ENCODE results near the gene MYL9. TPM values are rescaled to one million over a fixed set of nuclear protein-coding genes. Genes with fewer than 3 reads are reported as not detected.

The MYL9 gene
- total RNA-seq, 1 experiment from 2014 or later: 49.3 TPM

GRCh38 chr20:36582821-36583220 is 41.5 kb downstream of the MYL9 start:
- no peak for DNase-seq (ENCODE audit: low read depth, low spot score)
- peaks cover 2 to 11% of the 10 kb centered on the region in 2 experiments; a peak in 3 of 4 replicates for H3K4me1 ChIP-seq (ENCODE audit: control insufficient read depth in 1 of 2, insufficient read depth in 2 of 2, low read length in 2 of 2)
- H3K4me2 ChIP-seq (ENCODE audit: low read length): no peak overlapping the region
- ChIA-PET RAD21 (ENCODE audit: low non-redundant PET in 1 of 2, low total read pairs in 2 of 2, uncharacterized antibody in 2 of 2, unreplicated experiment in 2 of 2) (no interaction called here), POLR2A (no interaction called here), CTCF (interaction anchor here (1.5 kb wide), 1 partner anchor 9 kb away, joined by 3 read pairs; no protein-coding TSS in a partner anchor)
- no peak overlapping the region for H2AFZ ChIP-seq (ENCODE audit: low read depth, low read length, poor library complexity, severe bottlenecking)
- H3K9me2 ChIP-seq (ENCODE audit: insufficient read depth): no peaks in the 10 kb centered on the region
- no peaks in the 10 kb centered on the region for H3K79me2 ChIP-seq (ENCODE audit: insufficient read depth, low read length)
- BruUV-seq (replicated peaks): no TSS peak
- H3K27me3 ChIP-seq (ENCODE audit: insufficient read depth, low read length): no peaks in the 10 kb centered on the region
- H4K20me1 ChIP-seq (ENCODE audit: insufficient read depth): no peaks in the 10 kb centered on the region
- H3K9ac ChIP-seq (ENCODE audit: low read length): no peak overlapping the region
- no peak overlapping the region for H3K4me3 ChIP-seq (replicated peaks in 1 of 2; ENCODE audit: low read depth in 1 of 2, low read length in 2 of 2)
- H3K36me3 ChIP-seq (ENCODE audit: control insufficient read depth in 1 of 2, insufficient read depth in 2 of 2, low read length in 2 of 2): peaks cover 4 to 9% of the 10 kb centered on the region in 2 experiments
- no peaks in the 10 kb centered on the region for H3K9me3 ChIP-seq (ENCODE audit: control insufficient read depth in 1 of 2, insufficient read depth in 1 of 2, low read depth in 1 of 2, low read length in 2 of 2)
- intact Hi-C loops (cut with micrococcal nuclease): no loop called here
- H3K27ac ChIP-seq (ENCODE audit: low read depth, low read length): no peak overlapping the region
- TF ChIP-seq CEBPB (IDR thresholded peaks at IDR 0.05; ENCODE audit: low read depth) (no peak), JUND (IDR thresholded peaks at IDR 0.05) (no peak), YY1 (IDR thresholded peaks at IDR 0.05; ENCODE audit: extremely low read depth, insufficient replicate concordance, low read depth, low read length) (no peak), SRF (IDR thresholded peaks at IDR 0.05; ENCODE audit: low read depth) (no peak), CBX3 (IDR thresholded peaks at IDR 0.05; ENCODE audit: low read depth) (no peak)
- no peak for ATAC-seq

- RAD21 ChIA-PET (ENCODE audit: low non-redundant PET in 1 of 2, low total read pairs in 2 of 2, uncharacterized antibody in 2 of 2, unreplicated experiment in 2 of 2): no interaction called here
- POLR2A ChIA-PET: interaction anchor here (1.4 kb wide), 2 partner anchors 11 to 20 kb away, joined by 3 read pairs; no protein-coding TSS in a partner anchor
- Histone ChIP-seq H3K4me2 (ENCODE audit: low read length) (no peak overlapping the region), H3K9ac (ENCODE audit: low read length) (no peak overlapping the region), H3K9me3 (ENCODE audit: control insufficient read depth in 1 of 2, insufficient read depth in 1 of 2, low read depth in 1 of 2, low read length in 2 of 2) (no peaks in the 10 kb centered on the region), H3K27ac (ENCODE audit: low read depth, low read length) (no peak overlapping the region), H3K36me3 (ENCODE audit: control insufficient read depth in 1 of 2, insufficient read depth in 2 of 2, low read length in 2 of 2) (peaks cover 4 to 9% of the 10 kb centered on the region in 2 experiments), H3K27me3 (ENCODE audit: insufficient read depth, low read length) (no peaks in the 10 kb centered on the region), H2AFZ (ENCODE audit: low read depth, low read length, poor library complexity, severe bottlenecking) (no peak overlapping the region), H3K4me1 (ENCODE audit: control insufficient read depth in 1 of 2, insufficient read depth in 2 of 2, low read length in 2 of 2) (peaks cover 2 to 11% of the 10 kb centered on the region in 2 experiments; a peak in 3 of 4 replicates), H4K20me1 (ENCODE audit: insufficient read depth) (no peaks in the 10 kb centered on the region), H3K79me2 (ENCODE audit: insufficient read depth, low read length) (no peaks in the 10 kb centered on the region), H3K4me3 (replicated peaks in 1 of 2; ENCODE audit: low read depth in 1 of 2, low read length in 2 of 2) (no peak overlapping the region), H3K9me2 (ENCODE audit: insufficient read depth) (no peaks in the 10 kb centered on the region)
- BruUV-seq (replicated peaks): no TSS peak
- DNase-seq (ENCODE audit: low read depth, low spot score) (no peak), ATAC-seq (no peak)
- TF ChIP-seq ELF1 (IDR thresholded peaks at IDR 0.05; ENCODE audit: borderline replicate concordance, low read depth) (no peak), ZFX (IDR thresholded peaks at IDR 0.05) (no peak), EZH2phosphoT487 (IDR thresholded peaks at IDR 0.05; ENCODE audit: borderline replicate concordance) (no peak), ZBTB33 (IDR thresholded peaks at IDR 0.05; ENCODE audit: extremely low read depth, insufficient replicate concordance, low read length) (no peak), ATF3 (IDR thresholded peaks at IDR 0.05) (no peak), TCF7L2 (IDR thresholded peaks at IDR 0.05; ENCODE audit: borderline replicate concordance, extremely low read depth, insufficient read depth, insufficient read length) (no peak), FOSL1 (IDR thresholded peaks at IDR 0.05; ENCODE audit: low read depth) (no peak), MAX (IDR thresholded peaks at IDR 0.05) (no peak), REST (IDR thresholded peaks at IDR 0.05; ENCODE audit: low read depth) (no peak)
- intact Hi-C loops (cut with micrococcal nuclease): no loop called here
- CTCF ChIA-PET: interaction anchor here (1.5 kb wide), 1 partner anchor 8 kb away, joined by 3 read pairs; no protein-coding TSS in a partner anchor
These were observed 42.7 kb downstream of the MYL9 start for GRCh38 chr20:36584018-36584481.

Measured in HCT116 (cell line).